ENCODE measurements around the gene ACTG1. TPM values are rescaled to one million over a fixed set of nuclear protein-coding genes. Genes with fewer than 3 reads are reported as not detected.

ACTG1 gene
- total RNA-seq, 2 donors from 2014 or later, result 3,767 to 4,413 TPM

GRCh38 chr17:81462506-81463125 lies 50.0 kb downstream of the ACTG1 start:
- no peak for DNase-seq
- intact Hi-C loops (cut with DNase I, micrococcal nuclease), result no loop called here

DNA sequence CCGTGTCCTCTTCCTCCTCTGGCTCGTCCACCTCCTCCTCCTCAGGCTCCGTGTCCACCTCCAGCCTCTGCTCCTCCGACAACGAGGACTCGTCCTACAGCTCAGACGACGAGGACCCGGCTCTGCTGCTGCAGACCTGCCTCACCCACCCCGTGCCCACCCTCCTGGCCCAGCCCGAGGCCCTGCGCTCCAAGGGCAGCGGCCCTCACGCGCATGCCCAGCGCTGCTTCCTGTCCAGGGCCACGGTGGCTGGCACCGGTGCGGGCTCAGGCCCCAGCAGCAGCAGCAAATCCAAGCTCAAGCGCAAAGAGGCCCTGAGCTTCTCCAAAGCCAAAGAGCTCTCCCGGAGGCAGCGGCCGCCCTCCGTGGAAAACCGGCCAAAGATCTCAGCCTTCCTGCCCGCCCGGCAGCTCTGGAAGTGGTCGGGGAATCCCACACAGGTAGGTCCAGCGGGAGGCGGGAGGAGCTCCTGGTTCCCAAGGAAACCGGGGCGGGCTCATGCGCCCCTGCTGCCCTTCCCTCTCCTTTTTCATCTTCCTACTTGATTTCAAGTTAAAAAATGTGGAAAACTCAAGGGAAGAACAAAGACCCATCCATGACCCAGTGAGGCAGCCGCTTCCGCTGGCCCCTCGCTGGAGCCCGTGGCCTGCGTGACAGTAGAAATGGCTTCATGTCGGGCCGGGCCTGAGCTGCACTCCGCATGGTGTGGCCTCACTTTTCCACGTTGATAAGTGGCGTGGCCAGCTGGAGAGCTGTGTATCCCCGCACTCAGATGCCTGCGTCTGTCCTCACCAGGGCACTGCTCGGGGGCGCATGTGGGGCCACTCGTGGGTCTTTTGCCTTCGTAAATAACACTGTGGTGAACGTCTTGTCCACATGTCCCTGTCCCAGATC lies 50.7 kb downstream of the ACTG1 start:
- intact Hi-C loops (cut with DNase I, micrococcal nuclease), result no loop called here
- ATAC-seq (no peak), DNase-seq (no peak)

More at GRCh38 chr17:81462506-81463125, 50.0 kb downstream of the ACTG1 start:
- no peak for ATAC-seq

DNA sequence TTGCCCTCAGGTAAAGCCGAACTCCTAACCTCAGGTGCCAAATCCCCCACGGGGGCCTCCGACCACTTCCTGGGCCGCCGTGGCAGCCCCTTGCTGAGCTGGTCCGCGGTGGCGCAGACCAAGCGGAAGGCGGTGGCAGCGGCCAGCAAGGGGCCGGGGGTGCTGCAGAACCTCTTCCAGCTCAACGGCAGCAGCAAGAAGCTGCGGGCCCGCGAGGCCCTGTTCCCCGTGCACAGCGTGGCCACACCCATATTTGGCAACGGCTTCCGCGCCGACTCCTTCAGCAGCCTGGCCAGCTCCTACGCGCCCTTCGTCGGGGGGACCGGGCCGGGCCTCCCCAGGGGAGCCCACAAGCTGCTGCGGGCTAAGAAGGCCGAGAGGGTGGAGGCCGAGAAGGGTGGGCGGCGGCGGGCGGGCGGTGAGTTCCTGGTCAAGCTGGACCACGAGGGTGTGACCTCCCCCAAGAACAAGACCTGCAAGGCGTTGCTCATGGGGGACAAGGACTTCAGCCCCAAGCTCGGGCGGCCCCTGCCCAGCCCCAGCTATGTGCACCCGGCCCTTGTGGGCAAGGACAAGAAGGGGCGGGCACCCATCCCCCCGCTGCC lies 51.6 kb downstream of the ACTG1 start:
- ATAC-seq (peak; percentile 16), DNase-seq (no peak)
- intact Hi-C loops (cut with DNase I, micrococcal nuclease), result no loop called here

Other genes with a start within 250 kb of the ACTG1 start
- 10 to 100 TPM; 84.7 to 86.7 TPM for gene SLC38A10, start 217.5 kb downstream of the ACTG1 start, total RNA-seq
- gene BAHCC1, start 117.3 kb downstream of the ACTG1 start, total RNA-seq, result 10 to 100 TPM; 12.2 to 14.2 TPM
- gene FSCN2, start 15.6 kb upstream of the ACTG1 start, total RNA-seq, result 1 to 10 TPM; 2.3 to 4.9 TPM
- gene FAAP100, start 39.6 kb upstream of the ACTG1 start, total RNA-seq, result 10 to 100 TPM; 25.4 to 28.8 TPM
- 10 to 100 TPM; 86.2 to 88.4 TPM for gene NPLOC4, start 124.3 kb upstream of the ACTG1 start, total RNA-seq
- gene TSPAN10, start 124.4 kb upstream of the ACTG1 start, total RNA-seq, result under 1 TPM; 0.18 to 0.22 TPM
- under 1 TPM in 1 of 2 donors, not detected in 1; 0.34 TPM for gene PDE6G, start 143.7 kb upstream of the ACTG1 start, total RNA-seq
- 10 to 100 TPM; 24.6 to 36.6 TPM for gene OXLD1, start 153.8 kb upstream of the ACTG1 start, total RNA-seq
- 10 to 100 TPM; 14.0 to 19.4 TPM for gene CCDC137, start 153.9 kb upstream of the ACTG1 start, total RNA-seq
- gene ARL16, start 171.0 kb upstream of the ACTG1 start, total RNA-seq, result 10 to 100 TPM; 14.3 to 30.5 TPM
- gene HGS, start 171.2 kb upstream of the ACTG1 start, total RNA-seq, result 100 to 1,000 TPM in 1 of 2 donors, 10 to 100 TPM in 1; 98.5 to 105 TPM
- gene MRPL12, start 190.6 kb upstream of the ACTG1 start, total RNA-seq, result 100 to 1,000 TPM in 1 of 2 donors, 10 to 100 TPM in 1; 88.2 to 146 TPM
- 10 to 100 TPM; 52.5 to 76.2 TPM for gene SLC25A10, start 199.5 kb upstream of the ACTG1 start, total RNA-seq

Measured in left colon (tissue), 2 donors.